Choroid plexus epithelial cell (primary cell): ENCODE results near the gene SKIDA1.

Experiments
- DNase-seq: peaks from one replicate; pipeline ENCODE4 v3.0.0-alpha.2; 2010; ENCODE audit warnings: low read depth
- H3K4me3 ChIP-seq: 2 replicates; pipeline ENCODE4 v1.5.1; 2011; ENCODE audit warnings: low read depth, mild to moderate bottlenecking, control low read depth, low read length, moderate library complexity
- CTCF ChIP-seq: conservative IDR thresholded peaks from 2 replicates; pipeline ENCODE4 v1.5.1; 2011; ENCODE audit warnings: low read depth, mild to moderate bottlenecking, control low read depth, inconsistent platforms, low read length, moderate library complexity

Gene SKIDA1

GRCh38 chr10:21522631-21523406 is 2.7 kb downstream of the SKIDA1 start:
- no peak overlapping the region for H3K4me3 ChIP-seq
- DNase-seq, result no peak
- no peak for TF ChIP-seq CTCF

- H3K4me3 ChIP-seq, result no peak overlapping the region
- no peak for DNase-seq
- TF ChIP-seq CTCF, result no peak
These were observed 3.5 kb downstream of the SKIDA1 start for GRCh38 chr10:21521751-21522533.

DNA sequence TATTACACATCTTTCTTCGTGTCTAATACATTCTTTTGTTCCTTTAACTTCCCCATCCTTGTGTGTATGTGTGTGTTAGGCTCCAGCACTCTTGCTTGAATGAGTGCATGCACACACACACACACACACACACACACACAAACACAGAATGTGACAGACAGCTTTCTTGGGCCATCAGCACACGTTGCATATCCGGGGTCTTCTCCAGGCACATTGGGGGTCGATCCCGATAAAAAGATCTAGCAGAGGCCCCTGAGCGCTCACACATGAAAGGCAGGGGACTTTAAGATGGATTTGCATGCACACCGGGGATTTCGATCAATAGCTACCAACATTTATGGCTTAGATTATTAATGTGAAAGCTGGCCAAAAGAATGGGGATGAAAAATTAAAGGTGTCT is 4.5 kb downstream of the SKIDA1 start:
- DNase-seq, result no peak
- no peak for TF ChIP-seq CTCF

GRCh38 chr10:21520509-21520908 is 5.0 kb downstream of the SKIDA1 start:
- no peak for TF ChIP-seq CTCF
- no peak for DNase-seq
- H3K4me3 ChIP-seq, result peak overlapping the region; percentile 61

More for the DNA sequence above, 4.5 kb downstream of the SKIDA1 start:
- no peak overlapping the region for H3K4me3 ChIP-seq

DNA sequence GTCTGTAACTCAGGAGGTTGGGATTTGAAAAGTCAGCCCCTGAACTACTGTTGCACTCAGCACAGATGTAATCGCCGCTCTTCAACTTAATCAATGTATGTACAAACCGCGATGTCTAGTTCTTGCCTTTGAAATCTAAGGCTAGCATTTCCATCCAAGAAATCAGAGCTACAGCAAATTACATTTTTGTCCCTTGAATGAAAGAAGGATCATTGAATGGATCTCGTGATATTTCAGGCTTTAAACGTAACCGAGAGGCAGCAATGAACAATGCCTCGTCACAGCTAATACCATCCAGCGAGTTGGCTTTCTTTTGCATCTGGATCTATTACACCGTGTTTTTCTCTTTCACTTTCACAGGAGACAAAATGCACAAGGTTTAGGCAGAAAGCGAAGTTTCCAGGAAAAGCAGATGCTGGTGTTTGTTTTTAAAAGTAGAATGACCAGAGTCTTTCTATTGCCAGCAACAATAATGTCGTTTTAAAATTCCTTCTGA is 5.5 kb downstream of the SKIDA1 start:
- peak overlapping the region; percentile 61 for H3K4me3 ChIP-seq
- DNase-seq, result peak; percentile 85
- no peak for TF ChIP-seq CTCF

GRCh38 chr10:21519397-21519933 is 6.0 kb downstream of the SKIDA1 start:
- peak overlapping the region; percentile 61 for H3K4me3 ChIP-seq
- no peak for TF ChIP-seq CTCF
- no peak for DNase-seq
